A673 (cell line): ENCODE measurements around the gene NKD2. TPM values are rescaled to one million over a fixed set of nuclear protein-coding genes. Genes with fewer than 3 reads are reported as not detected.
"Not testable (repeated sequence)": the region's sequence is repeated elsewhere in the genome, so short reads cannot be mapped to it uniquely, and the experiment has no call there.

Source experiments
- BruUV-seq: library from RNA; stranded (reverse); fragments of 400-500 nt; replicated peaks from 2 replicates; lab custom pipeline; 2021; lab: Mats Ljungman, UMichigan
- CTCF ChIA-PET: fragments of 300-600 bp; sonication (Branson Sonifier 250); formaldehyde crosslinking; loops from one replicate; lab custom pipeline; 2022; ENCODE audit warnings: antibody characterized with exemption; lab: Charles Lee
- POLR2A ChIA-PET: fragments of 300-600 bp; sonication (Branson Sonifier 250); formaldehyde crosslinking; loops from one replicate; lab custom pipeline; 2022; ENCODE audit warnings: antibody characterized with exemption; ENCODE audit not compliant: low non-redundant PET; lab: Charles Lee
- DNase-seq: peaks from one replicate; pipeline ENCODE4 v3.0.0-alpha.2; 2015; ENCODE audit warnings: low spot score
- H3K27ac ChIP-seq: fragments of 200-600 bp; sonication (generic); 2 replicates; pipeline ENCODE4 v1.5.1; 2016; ENCODE audit warnings: mixed run types, low read depth, mild to moderate bottlenecking, mixed read lengths, antibody characterized with exemption, low read length; ENCODE audit not compliant: poor library complexity, severe bottlenecking
- H3K27me3 ChIP-seq: fragments of 200-600 bp; sonication (generic); replicated peaks from 2 replicates; pipeline ENCODE4 v1.6.1; 2017; ENCODE audit warnings: mixed run types, low read depth, mild to moderate bottlenecking, mixed read lengths, antibody characterized with exemption, low read length; ENCODE audit not compliant: insufficient read depth, poor library complexity
- H3K36me3 ChIP-seq: fragments of 200-600 bp; sonication (generic); 2 replicates; pipeline ENCODE4 v1.6.1; 2016; ENCODE audit warnings: mixed run types, mild to moderate bottlenecking, mixed read lengths, antibody characterized with exemption, low read length; ENCODE audit not compliant: insufficient read depth, poor library complexity, severe bottlenecking
- H3K4me1 ChIP-seq: fragments of 200-600 bp; sonication (generic); 2 replicates; pipeline ENCODE4 v1.6.1; 2017; ENCODE audit warnings: mixed run types, mild to moderate bottlenecking, mixed read lengths, antibody characterized with exemption, low read length; ENCODE audit not compliant: insufficient read depth, poor library complexity, severe bottlenecking
- H3K4me3 ChIP-seq: fragments of 200-600 bp; sonication (generic); 2 replicates; pipeline ENCODE4 v1.5.1; 2016; ENCODE audit warnings: low read depth, mixed run types, mild to moderate bottlenecking, mixed read lengths, low read length; ENCODE audit not compliant: poor library complexity, severe bottlenecking
- H3K9me3 ChIP-seq: fragments of 200-600 bp; sonication (generic); 2 replicates; pipeline ENCODE4 v1.6.1; 2016; ENCODE audit warnings: mixed run types, low read depth, mild to moderate bottlenecking, mixed read lengths, antibody characterized with exemption, low read length; ENCODE audit not compliant: poor library complexity, severe bottlenecking
- EZH2 ChIP-seq: fragments of 200-600 bp; sonication (generic); IDR thresholded peaks from 2 replicates; pipeline ENCODE4 v1.6.1; 2017; ENCODE audit warnings: borderline replicate concordance, low read depth, mild to moderate bottlenecking, mixed read lengths, antibody characterized with exemption, low read length; ENCODE audit not compliant: poor library complexity, severe bottlenecking
- intact Hi-C: fragments of 100-400 bp; cut with micrococcal nuclease; formaldehyde crosslinking; loops from one replicate; pipeline ENCODE4 v1.10.0; 2022; ENCODE audit not compliant: unreplicated experiment
- total RNA-seq: library from RNA; stranded (reverse); gene quantifications from 2 replicates; pipeline ENCODE4 v1.2.3, GENCODE V29; 2021
- TF ChIP-seq, protein P1 (sequence below): fragments of 300-800, 200-600 bp; sonication (generic); conservative IDR thresholded peaks from 2 replicates; pipeline ENCODE4 v1.5.1; 2017; ENCODE audit warnings: low read depth, mild to moderate bottlenecking, antibody characterized with exemption, low read length, moderate library complexity, mixed read lengths

The NKD2 gene
- total RNA-seq, 1 experiment from 2014 or later, result 23.5 TPM

DNA sequence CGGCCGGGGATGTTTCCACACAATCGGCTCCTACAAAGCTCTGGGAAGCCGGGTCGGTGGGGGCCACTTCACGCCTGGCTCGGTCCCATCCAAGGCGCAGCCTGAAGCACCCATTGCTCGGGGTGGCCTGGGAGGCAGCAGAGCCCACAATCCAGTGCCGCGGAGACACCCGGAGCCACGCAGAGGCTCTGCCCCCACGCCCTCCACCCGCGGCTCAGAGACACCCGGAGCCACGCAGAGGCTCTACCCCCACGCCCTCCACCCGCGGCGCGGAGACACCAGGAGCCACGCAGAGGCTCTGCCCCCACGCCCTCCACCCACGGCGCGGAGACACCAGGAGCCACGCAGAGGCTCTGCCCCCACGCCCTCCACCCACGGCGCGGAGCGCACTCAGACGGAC is 71.4 kb downstream of the NKD2 start:
- BruUV-seq, result no TSS peak
- Histone ChIP-seq H3K27me3 (no peaks in the 10 kb centered on the region), H3K4me1 (no peaks in the 10 kb centered on the region), H3K4me3 (no peak overlapping the region), H3K36me3 (peaks cover 3% of the 10 kb centered on the region), H3K27ac (no peak overlapping the region), H3K9me3 (no peaks in the 10 kb centered on the region)
- intact Hi-C loops, result no loop called here
- no peak for DNase-seq
- ChIA-PET POLR2A (no interaction called here), CTCF (no interaction called here)
- TF ChIP-seq, protein P1, sequence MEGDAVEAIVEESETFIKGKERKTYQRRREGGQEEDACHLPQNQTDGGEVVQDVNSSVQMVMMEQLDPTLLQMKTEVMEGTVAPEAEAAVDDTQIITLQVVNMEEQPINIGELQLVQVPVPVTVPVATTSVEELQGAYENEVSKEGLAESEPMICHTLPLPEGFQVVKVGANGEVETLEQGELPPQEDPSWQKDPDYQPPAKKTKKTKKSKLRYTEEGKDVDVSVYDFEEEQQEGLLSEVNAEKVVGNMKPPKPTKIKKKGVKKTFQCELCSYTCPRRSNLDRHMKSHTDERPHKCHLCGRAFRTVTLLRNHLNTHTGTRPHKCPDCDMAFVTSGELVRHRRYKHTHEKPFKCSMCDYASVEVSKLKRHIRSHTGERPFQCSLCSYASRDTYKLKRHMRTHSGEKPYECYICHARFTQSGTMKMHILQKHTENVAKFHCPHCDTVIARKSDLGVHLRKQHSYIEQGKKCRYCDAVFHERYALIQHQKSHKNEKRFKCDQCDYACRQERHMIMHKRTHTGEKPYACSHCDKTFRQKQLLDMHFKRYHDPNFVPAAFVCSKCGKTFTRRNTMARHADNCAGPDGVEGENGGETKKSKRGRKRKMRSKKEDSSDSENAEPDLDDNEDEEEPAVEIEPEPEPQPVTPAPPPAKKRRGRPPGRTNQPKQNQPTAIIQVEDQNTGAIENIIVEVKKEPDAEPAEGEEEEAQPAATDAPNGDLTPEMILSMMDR, result no peak
- TF ChIP-seq EZH2, result no peak

DNA sequence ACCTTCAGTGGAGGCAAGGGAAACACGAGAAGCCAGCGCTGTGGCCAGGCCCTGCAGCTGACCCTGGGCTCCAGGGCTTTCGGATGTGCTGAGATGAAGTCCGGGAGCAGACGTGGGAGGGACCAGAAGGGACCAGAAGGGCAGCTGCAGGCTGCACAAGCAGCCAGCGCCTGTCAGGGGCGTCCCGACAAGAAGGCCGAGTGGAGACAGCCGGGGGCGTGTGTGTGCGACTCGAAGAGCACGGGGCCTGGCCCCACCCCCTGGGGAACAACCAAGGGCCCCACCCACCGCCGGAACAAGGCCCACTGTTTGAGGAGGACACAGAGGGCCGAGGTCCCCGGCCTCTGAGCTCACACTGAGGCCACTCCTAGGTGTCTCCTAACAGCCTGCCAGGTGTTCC is 71.8 kb downstream of the NKD2 start:
- intact Hi-C loops, result no loop called here
- ChIA-PET POLR2A (no interaction called here), CTCF (no interaction called here)
- Histone ChIP-seq H3K27ac (no peak overlapping the region), H3K4me3 (no peak overlapping the region), H3K27me3 (no peaks in the 10 kb centered on the region), H3K4me1 (no peaks in the 10 kb centered on the region), H3K36me3 (peaks cover 3% of the 10 kb centered on the region), H3K9me3 (no peaks in the 10 kb centered on the region)
- TF ChIP-seq, protein P1, result no peak
- TF ChIP-seq EZH2, result no peak
- DNase-seq, result no peak
- no TSS peak for BruUV-seq

DNA sequence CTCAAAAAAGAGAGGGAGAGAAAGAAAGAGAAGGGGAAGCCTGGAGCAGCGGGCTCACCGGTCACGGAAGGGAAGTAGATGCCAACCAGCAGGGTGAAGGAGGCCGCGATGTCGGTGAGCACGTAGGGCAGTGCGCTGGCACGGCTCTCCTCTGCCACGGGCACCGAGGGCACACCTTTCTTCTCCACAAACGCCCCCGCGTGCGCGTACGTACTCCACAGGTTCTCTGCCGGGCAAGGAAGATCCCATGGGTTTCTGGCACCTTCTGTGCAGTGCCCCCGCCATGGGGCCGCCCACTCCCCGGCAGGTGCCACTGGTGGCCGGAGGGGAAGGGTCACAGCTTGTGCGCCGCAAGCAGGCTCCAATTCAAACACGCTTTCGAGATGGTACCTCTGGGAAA is 72.9 kb downstream of the NKD2 start:
- H3K9me3 ChIP-seq, result no peaks in the 10 kb centered on the region
- CTCF ChIA-PET, result no interaction called here
- no TSS peak for BruUV-seq
- H3K4me1 ChIP-seq, result no peaks in the 10 kb centered on the region
- TF ChIP-seq, protein P1, result no peak
- TF ChIP-seq EZH2, result no peak
- DNase-seq, result no peak
- H3K4me3 ChIP-seq, result no peak overlapping the region
- peaks cover 4% of the 10 kb centered on the region for H3K36me3 ChIP-seq
- no peaks in the 10 kb centered on the region for H3K27me3 ChIP-seq
- POLR2A ChIA-PET, result no interaction called here
- intact Hi-C loops, result no loop called here
- H3K27ac ChIP-seq, result no peak overlapping the region

DNA sequence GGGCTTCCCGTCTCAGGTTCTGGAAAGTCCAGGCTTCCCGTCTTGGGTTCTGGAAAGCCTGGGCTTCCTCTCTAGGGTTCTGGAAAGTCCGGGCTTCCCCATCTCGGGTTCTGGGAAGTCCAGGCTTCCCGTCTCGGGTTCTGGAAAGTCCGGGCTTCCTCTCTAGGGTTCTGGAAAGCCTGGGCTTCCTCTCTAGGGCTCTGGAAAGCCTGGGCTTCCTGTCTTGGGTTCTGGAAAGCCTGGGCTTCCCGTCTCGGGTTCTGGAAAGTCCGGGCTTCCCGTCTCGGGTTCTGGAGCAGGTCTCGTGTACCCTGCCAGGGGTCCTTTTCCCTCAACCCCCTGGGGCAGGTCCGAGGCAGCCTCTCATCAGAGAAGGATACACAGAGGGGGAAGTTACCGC is 74.4 kb downstream of the NKD2 start:
- CTCF ChIA-PET, BruUV-seq, POLR2A ChIA-PET: not testable (repeated sequence)

More for the DNA sequence above, 74.4 kb downstream of the NKD2 start:
- intact Hi-C loops, H3K27me3 ChIP-seq, H3K4me3 ChIP-seq, DNase-seq, H3K4me1 ChIP-seq, H3K27ac ChIP-seq, H3K9me3 ChIP-seq: not testable (repeated sequence)
- peaks cover 10% of the 10 kb centered on the region for H3K36me3 ChIP-seq
